Gastrocnemius medialis (tissue), 4 donors: ENCODE data around the gene RTL1. TPM values are rescaled to one million over a fixed set of nuclear protein-coding genes. Genes with fewer than 3 reads are reported as not detected.

Experiments used
- ATAC-seq, 2 donors: fragments of 150-250 bp; one replicate each; pipeline ENCODE4 v1.9.1; 2016
- DNase-seq, 2 donors: peaks; one replicate each; pipeline ENCODE4 v3.0.0-alpha.2; 2019
- H3K27ac ChIP-seq, 4 donors: fragments of 200-600 bp; sonication (generic); 1 replicate in 1 of 4; 2 replicates in 3 of 4; pipeline ENCODE4 v1.5.1; 2016 to 2018; ENCODE audit warnings: mild to moderate bottlenecking in 2 of 4, moderate library complexity in 1 of 4
- H3K27me3 ChIP-seq, 3 donors: fragments of 200-600 bp; sonication (generic) in 2 of 3; 1 replicate in 1 of 3; 2 replicates in 2 of 3; pipeline versions ENCODE4 v1.5.1 to v1.6.0; 2016 to 2019; ENCODE audit warnings: mild to moderate bottlenecking in 1 of 3, moderate library complexity in 1 of 3
- H3K36me3 ChIP-seq, 2 donors: fragments of 200-600 bp; sonication (generic) in 1 of 2; one replicate each; pipeline ENCODE4 v1.5.1; 2017 to 2018
- H3K4me1 ChIP-seq, 2 donors: fragments of 200-600 bp; sonication (generic) in 1 of 2; one replicate each; pipeline ENCODE4 v1.5.1; 2016 to 2017; ENCODE audit warnings: mild to moderate bottlenecking in 2 of 2
- H3K4me3 ChIP-seq, 4 donors: fragments of 200-600 bp; sonication (generic) in 3 of 4; 1 replicate in 1 of 4; 2 replicates in 3 of 4; pipeline ENCODE4 v1.5.1; 2016 to 2019; ENCODE audit warnings: mild to moderate bottlenecking in 2 of 4
- H3K9me3 ChIP-seq, 3 donors: fragments of 200-600 bp; sonication (generic) in 2 of 3; 1 replicate in 1 of 3; 2 replicates in 2 of 3; pipeline ENCODE4 v1.5.1; 2016 to 2019
- CTCF ChIP-seq, 5 experiments: fragments of 450-650 bp in 3 of 5; fragments of 200-600 bp in 2 of 5; sonication (generic) in 2 of 5; IDR thresholded peaks in 4 of 5; conservative IDR thresholded peaks in 1 of 5; 1 replicate in 4 of 5; 2 replicates in 1 of 5; pipeline ENCODE4 v1.5.1; 2016 to 2019; ENCODE audit warnings: antibody characterized with exemption in 5 of 5, mild to moderate bottlenecking in 3 of 5, moderate library complexity in 3 of 5
- POLR2A ChIP-seq, 2 donors: fragments of 450-650 bp; IDR thresholded peaks; one replicate each; pipeline ENCODE4 v1.6.1; 2017; ENCODE audit warnings: antibody characterized with exemption in 2 of 2, mild to moderate bottlenecking in 2 of 2, moderate library complexity in 2 of 2
- in situ Hi-C, 4 donors: fragments of 200-750 bp; cut with MboI; loops; one replicate each; pipeline versions ENCODE4 v1.15.0 to v1.8.0; 2017; ENCODE audit warnings: low sequenced_read_pairs in 4 of 4
- intact Hi-C: fragments of 100-400 bp; cut with DNase I; formaldehyde crosslinking; loops from one replicate; pipeline ENCODE4 v1.15.1; 2023; ENCODE audit warnings: low total_unique reads
- total RNA-seq, 4 donors: library from RNA; depleted of rRNA; stranded (reverse); fragments of >200 nt; gene quantifications; one replicate each; pipeline versions ENCODE4 v1.1.0 to v1.2.3, GENCODE V29; 2016

The RTL1 gene
- total RNA-seq, 4 donors from 2014 or later, result not detected

DNA sequence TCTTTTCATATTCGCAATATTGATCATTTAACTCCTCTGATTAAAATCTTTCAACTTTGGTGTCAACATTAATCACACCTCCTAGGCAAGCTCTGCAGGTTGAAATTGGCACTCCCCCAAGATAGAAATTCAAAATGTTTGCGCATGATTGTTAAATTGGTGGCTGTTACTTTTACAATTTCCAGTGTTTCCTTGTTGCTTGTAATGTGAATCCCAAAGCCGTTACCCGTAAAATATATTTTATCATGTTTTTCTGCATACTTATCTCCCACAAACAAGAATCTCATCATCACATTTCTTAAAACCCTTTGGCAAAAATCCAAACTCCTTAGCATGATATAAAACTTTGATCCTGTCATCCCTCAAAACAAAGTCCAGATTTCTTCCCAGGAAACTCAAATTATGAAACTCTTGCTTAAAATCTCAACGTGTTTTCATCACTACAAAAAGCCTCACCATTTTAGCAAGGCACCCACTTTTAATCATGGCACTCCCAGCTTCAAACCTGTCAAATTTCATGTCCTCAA is 14.7 kb downstream of the RTL1 start:
- Histone ChIP-seq H3K4me3 (no peak overlapping the region), H3K27me3 (no peaks in the 10 kb centered on the region), H3K9me3 (no peaks in the 10 kb centered on the region), H3K27ac (no peak overlapping the region), H3K4me1 (no peaks in the 10 kb centered on the region), H3K36me3 (no peaks in the 10 kb centered on the region)
- TF ChIP-seq CTCF (IDR thresholded peaks at IDR 0.05 in 4 of 5, conservative IDR thresholded peaks at IDR 0.05 in 1 of 5) (no peak), POLR2A (IDR thresholded peaks at IDR 0.05) (no peak)
- ATAC-seq (no peak), DNase-seq (no peak)
- intact Hi-C loops (no loop called here), in situ Hi-C loops (no loop called here)

DNA sequence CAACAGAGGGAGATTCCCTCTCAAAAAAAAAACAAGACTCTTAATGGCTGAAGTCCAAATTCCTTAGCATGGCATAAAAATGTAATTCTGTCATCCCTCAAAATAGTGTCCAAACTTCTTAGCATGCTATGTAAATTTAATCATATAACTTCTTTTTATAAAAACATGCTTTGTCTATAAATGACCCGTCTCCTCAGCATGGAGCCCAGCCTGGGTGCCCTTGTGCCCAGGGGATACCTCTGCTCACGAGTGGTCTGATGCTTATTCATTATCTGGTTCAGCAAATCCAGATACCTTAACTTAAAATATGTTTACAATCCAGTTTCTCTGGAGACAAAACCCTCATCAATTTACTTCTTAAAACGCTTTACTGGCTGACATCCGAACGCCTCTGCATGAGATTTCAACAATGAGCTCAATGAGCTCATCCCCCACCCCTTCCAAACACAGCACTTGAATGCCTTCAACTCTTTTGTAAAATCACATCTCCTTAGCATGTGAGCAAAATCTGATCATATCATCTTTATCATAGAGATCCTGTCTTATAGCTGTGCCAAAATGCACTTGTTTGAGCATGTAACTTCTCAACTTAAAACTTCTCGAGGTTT is 15.7 kb downstream of the RTL1 start:
- no peak for DNase-seq
- ATAC-seq, result no peak
- Histone ChIP-seq H3K4me1 (no peaks in the 10 kb centered on the region), H3K27ac (no peak overlapping the region), H3K4me3 (no peak overlapping the region), H3K9me3 (no peaks in the 10 kb centered on the region), H3K36me3 (no peaks in the 10 kb centered on the region), H3K27me3 (no peaks in the 10 kb centered on the region)
- intact Hi-C loops (no loop called here), in situ Hi-C loops (no loop called here)
- TF ChIP-seq POLR2A (IDR thresholded peaks at IDR 0.05) (no peak), CTCF (IDR thresholded peaks at IDR 0.05 in 4 of 5, conservative IDR thresholded peaks at IDR 0.05 in 1 of 5) (no peak)

GRCh38 chr14:100885617-100886016 is 17.9 kb downstream of the RTL1 start:
- Histone ChIP-seq H3K36me3 (no peaks in the 10 kb centered on the region), H3K27ac (no peak overlapping the region), H3K4me3 (no peak overlapping the region), H3K9me3 (no peaks in the 10 kb centered on the region), H3K27me3 (no peaks in the 10 kb centered on the region), H3K4me1 (no peaks in the 10 kb centered on the region)
- ATAC-seq (no peak), DNase-seq (no peak)
- in situ Hi-C loops, result no loop called here
- TF ChIP-seq POLR2A (IDR thresholded peaks at IDR 0.05) (no peak), CTCF (IDR thresholded peaks at IDR 0.05 in 4 of 5, conservative IDR thresholded peaks at IDR 0.05 in 1 of 5) (no peak)
- intact Hi-C loops, result no loop called here

DNA sequence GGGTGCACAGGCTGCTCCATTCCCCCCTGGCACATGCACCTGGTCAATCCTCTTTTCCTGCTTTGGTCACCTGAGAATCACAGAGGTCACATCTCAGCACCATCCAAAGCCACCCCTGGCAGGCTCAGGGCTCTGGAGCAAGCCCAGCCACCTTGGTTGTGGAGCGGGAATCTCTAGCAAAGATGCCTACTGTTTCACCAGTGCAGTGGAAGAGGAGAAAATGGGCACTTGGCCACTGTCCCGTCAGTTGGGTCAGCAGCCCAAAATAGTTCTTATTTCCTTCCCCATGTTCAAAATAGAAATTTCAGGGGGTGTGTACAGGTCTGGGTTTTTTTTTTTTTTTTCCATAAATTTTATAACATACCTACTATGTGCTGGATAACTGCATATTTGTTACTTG is 18.3 kb downstream of the RTL1 start:
- in situ Hi-C loops, result no loop called here
- ATAC-seq (no peak), DNase-seq (no peak)

More for the DNA sequence above, 18.3 kb downstream of the RTL1 start:
- Histone ChIP-seq H3K4me1 (no peaks in the 10 kb centered on the region), H3K27me3 (no peaks in the 10 kb centered on the region), H3K36me3 (no peaks in the 10 kb centered on the region), H3K9me3 (no peaks in the 10 kb centered on the region), H3K4me3 (no peak overlapping the region), H3K27ac (no peak overlapping the region)
- no peak for TF ChIP-seq CTCF (IDR thresholded peaks at IDR 0.05 in 4 of 5, conservative IDR thresholded peaks at IDR 0.05 in 1 of 5)
- TF ChIP-seq POLR2A (IDR thresholded peaks at IDR 0.05), result no peak
- intact Hi-C loops, result no loop called here
